HG03280 (cell line): ENCODE measurements around the gene GNA14.
"Not testable (repeated sequence)": the region's sequence is repeated elsewhere in the genome, so short reads cannot be mapped to it uniquely, and the experiment has no call there.

ENCODE experiments used
- ATAC-seq: cut with Tn5 transposase; IDR thresholded peaks from one replicate; pipeline ENCODE4 v1.9.1; 2021; ENCODE audit warnings: mild to moderate bottlenecking, moderate library complexity; ENCODE audit not compliant: unreplicated experiment

Gene GNA14

DNA sequence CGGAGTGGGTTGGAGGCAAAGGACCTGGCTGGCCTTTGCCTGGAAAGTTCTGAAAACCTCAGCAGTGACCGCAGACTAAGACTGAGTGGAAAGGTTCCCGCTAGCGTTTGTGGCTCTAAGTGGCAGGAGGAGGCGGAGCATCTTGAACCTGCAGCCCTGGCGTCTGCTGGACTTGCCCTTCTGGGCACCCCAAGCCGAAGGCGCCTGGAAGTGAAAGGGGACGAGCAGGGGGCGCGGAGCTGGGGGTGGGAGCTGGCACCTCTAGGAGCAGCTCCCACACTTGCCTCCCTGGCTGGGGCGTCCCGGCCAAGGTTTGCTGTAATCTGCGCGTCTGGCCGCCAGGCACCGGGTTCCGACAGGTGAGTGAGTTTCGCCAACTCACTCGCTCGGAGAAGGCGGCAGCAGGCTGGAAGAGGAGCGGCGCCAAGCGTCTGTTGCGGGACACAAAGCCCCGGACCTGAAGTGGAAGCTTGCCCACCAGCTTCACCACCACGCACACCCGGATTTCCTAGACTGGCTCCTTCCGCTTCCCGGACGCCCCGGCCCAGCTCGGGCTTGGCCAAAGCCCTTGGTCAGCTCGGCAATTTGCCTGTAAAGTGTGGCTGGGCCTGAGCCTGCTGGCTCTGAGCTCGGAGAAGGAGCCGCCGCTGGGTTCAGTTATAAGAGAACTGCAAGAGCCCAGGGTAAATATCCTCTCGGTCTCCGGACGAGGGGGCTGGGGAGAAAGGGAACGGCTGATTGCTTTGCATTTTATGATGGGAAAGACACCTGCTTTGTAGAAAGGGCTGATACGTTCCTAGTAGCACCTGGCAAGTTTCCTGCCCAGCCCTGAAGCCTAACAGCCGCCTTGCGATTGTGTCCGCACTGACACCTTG lies at the start of gene GNA14:
GNA14 (minus strand) TSS at position 89 of the 875 bp plus-strand sequence. CDS start 529 bp downstream, outside the sequence.
- ATAC-seq: no peak

DNA sequence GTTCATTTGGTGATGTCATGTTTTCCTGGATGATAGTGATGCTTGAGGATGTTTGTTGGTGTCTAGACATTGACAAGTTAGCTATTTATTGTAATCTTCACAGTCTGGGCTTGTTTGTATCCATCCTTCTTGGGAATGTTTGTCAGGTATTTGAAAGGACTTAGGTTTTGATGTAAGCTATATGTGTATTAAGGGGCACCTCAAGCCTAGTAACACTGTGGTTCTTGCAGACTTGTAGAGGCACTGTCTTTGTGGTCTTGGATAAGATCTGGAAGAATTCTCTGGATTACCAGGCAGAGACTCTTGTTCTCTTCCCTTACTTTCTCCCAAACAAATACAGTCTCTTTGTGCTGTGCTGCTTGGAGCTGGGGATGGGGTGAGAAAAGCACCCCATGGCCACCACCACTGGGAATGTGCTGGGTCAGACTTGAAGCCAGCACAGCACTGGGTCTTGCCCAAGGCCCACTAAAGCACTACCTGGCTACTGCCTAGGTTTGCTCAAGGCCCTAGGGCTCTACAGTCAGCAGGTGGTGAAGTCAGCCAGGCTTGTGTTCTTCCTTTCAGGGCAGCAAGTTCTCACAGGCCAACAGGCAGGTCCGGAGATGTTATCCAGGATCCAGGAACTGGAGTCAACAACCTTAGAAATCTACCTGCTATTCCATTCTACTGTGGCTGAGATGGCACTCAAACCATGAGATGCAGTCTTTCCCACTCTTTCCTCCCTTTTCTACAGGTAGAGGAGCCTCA lies 49.3 kb upstream of the GNA14 start:
- no peak for ATAC-seq

DNA sequence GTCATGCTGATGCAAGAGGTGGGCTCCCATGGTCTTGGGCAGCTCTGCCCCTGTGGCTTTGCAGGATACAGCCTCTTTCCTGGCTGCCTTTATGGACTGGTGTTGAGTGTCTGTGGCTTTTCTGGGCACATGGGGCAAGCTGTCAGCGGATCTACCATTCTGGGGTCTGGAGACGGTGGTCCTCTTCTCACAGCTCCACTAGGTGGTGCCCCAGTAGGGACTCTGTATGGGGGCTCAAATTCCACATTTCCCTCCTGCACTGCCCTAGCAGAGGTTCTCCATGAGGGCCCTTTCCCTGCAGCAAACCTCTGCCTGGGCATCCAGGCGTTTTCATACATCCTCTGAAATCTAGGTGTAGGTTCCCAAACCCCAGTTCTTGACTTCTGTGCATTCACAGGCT lies 42.6 kb upstream of the GNA14 start:
- ATAC-seq: not testable (repeated sequence)

- not testable (repeated sequence) for ATAC-seq
Measured at GRCh38 chr9:77690119-77690518, 42.0 kb upstream of the GNA14 start.

DNA sequence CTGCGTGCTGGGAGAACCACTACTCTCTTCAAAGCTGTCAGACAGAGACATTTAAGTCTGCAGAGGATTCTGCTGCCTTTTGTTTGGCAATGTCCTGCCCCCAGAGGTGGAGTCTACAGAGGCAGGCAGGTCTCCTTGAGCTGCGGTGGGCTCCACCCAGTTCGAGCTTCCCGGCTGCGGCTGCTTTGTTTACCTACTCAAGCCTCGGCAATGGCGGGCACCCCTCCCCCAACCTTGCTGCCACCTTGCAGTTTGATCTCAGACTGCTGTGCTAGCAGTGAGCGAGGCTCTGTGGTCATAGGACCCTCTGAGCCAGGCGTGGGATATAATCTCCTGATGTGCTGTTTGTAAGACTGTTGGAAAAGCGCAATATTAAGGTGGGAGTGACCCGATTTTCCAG lies 39.6 kb upstream of the GNA14 start:
- ATAC-seq: not testable (repeated sequence)

DNA sequence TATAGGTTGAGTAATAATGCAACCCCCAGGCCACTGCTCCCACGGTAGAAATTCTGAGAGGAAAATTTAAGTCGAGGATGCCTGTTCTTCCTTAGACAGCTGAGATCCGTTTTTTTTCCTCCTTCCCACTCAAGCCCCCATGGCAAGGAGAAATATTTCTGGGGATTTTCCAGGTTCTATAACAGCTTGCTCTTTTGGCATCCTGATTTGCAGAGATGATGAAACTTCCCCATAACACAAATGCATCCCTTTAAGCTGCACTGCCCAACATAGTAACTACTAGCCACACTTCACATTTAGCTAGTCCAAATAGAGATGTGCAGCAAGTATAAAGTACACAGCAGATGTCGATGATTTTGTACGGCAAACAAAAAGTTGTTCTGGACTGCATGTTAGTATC lies 32.5 kb upstream of the GNA14 start:
- ATAC-seq: no peak

DNA sequence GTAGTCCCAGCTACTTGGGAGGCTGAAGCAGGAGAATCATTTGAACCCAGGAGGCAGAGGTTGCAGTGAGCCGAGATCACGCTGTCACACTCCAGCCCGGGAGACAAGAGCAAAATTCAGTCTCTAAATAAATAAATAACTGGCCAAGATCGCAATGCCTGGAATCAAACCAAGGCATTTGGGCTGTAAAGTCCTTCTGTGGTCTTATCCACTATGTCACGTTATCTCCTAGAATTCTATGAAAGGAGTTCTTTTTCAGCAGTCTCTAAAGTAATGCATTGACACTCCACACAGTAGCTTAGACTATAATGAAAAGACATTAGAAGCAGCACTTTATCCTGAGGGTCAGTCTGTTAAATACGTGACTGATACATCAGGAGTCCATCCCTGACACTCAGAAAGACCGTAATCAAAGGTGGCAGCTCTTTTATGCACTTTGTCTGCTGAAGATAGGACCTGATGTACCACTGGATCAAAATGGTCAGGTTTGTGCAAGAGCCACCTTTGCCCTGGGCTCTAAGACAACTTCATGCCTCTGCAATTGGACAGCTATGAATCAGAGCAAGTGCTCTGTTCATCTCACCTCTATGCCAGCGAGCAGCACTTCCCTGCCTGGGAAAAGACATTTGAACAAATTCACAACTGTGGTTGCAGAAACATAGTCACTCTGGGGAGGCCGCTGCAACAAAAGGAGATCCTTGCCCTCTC lies 31.7 kb upstream of the GNA14 start:
- ATAC-seq: no peak

DNA sequence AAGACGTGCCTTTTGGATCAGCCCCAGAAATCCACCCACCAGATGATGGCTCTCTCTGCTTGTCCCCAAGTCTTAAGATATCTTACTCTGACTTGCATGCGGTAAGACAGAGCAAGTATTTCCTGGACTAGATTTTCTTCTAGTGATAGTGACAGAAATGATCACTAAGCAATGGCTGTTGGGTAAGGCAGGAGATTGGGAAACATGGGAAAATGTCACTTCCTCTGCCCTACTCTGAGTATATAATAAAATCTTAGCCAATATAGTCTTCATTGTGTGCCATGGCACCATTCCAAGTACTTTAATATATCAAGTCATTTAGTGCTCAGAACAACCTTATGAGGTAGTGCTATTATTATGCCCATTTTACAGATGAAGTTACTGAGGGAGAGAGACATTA lies 31.0 kb upstream of the GNA14 start:
- ATAC-seq: no peak

DNA sequence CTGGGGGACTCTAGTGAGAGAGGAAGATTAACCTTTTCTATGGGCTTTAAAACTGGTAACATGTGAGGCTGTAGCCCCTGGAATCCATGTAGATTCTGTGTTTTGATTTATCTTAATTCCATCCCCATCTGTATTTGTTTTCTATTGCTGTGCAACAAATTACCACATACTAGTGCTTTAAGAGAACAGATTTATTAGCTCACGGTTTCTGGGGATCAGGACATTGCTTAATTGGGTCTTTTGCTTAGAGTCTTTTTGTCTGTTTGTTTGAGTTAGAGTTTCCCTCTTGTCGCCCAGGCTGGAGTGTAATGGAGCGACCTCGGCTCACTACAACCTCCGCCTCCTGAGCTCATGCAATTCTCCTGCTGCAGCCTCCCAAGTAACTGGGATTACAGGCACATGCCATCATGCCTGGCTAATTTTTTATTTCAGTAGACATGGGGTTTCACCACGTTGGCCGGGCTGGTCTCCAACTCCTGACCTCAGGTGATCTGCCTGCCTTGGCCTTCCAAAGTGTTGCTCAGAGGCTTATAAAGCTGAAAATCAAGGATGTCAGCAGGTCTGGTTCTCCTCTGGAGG lies 29.9 kb upstream of the GNA14 start:
- ATAC-seq: no peak

DNA sequence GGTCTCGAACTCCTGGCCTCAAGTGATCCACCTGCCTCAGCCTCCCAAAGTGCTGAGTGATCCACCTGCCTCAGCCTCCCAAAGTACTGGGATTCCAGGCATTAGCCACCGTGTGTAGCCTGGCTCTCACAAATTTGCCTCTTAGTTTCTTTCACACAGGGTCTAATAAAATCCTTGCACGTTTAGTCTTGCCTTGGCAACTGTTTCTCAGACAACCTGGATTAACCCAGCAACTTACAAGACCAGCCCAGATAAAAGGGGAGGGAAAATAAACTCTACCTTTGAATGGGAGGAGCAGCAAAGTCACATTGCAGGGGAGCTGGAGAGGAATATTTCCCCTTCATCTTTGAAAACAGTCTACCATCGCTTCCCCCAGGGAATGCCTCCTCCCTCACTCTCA lies 29.3 kb upstream of the GNA14 start:
- no peak for ATAC-seq

DNA sequence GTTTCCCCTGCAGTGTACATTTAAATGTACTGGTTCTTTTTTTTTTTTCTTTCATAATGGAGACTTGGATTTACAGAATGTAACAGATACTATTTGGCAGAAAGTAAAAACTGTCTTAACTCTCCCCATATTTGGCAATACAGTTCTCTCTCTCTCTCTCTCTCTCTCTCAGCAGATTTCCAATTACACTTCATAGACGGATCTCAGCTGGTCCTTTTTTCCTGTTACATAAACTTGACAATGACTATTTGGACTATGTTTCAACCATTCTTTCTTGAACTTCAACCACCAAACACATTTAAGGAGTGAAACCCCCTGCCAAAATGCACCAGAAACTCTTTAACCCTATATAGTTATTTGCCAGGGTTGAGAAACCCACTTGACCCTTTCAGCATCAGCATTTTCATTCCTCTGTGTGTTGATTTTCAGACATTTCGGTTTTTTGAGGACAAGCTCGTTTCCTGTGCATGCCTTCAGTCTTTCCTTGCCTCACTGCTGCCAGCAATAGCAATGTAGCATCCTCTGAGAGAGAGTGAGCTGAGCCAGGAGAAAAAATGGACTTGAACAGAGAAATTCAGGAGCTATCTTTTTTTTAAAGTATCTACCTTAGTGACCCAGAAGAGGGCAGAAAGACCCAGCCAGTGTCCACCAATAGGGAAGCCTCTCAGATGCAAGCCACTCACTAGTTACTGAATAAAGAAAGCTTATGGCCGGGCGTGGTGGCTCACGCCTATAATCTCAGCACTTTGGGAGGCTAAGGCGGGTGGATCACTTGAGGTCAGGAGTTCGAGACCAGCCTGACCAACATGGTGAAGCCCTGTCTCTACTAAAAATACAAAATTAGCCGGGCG lies 26.0 kb upstream of the GNA14 start:
- no peak for ATAC-seq

- no peak for ATAC-seq
Measured at GRCh38 chr9:77672183-77672582, 24.1 kb upstream of the GNA14 start.

DNA sequence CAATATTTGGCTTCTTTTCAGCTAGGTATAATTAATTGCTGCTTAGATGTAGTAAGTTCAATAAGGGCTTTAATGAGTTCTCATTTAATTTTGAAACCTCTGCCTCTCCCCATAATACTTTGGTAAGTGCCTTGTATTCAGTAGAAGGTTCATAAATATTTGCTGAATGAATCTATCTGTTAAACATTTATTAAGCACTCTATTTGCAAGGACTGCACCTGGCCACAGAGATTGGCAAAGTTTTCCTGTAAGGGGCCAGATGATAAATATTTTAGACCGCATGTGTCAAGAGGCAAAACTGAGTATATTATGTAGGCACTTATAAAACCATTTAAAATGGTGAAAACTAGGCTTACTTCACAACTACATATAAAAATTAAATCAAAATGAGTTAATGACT lies 19.0 kb upstream of the GNA14 start:
- no peak for ATAC-seq

GRCh38 chr9:77663754-77664153 lies 15.6 kb upstream of the GNA14 start:
- ATAC-seq: no peak

DNA sequence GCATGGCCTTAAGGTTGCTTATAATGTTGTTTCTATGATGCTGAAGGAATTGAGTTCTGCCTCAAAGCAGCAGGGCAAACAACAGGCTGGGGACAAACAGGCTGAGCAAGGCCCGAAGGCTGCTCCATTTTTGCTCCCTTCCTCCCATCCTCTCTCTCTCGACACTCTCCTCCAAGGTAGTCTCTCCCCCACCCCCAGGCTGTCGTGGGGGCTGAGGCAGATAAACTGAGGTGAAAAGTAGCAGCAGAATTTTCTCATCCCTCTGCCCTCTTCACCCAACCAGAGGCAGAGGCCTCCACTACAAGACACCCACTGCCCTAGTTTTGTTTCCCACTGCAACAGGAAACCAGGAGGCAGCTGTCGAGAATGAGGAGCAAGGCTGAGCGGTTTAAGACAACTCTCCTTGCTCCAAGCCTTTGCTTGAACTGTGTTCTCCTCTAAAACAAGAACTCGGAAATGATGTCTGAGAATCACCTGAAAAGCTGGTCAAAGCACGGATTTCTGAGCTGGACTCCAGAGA lies 13.5 kb upstream of the GNA14 start:
- ATAC-seq: no peak

- no peak for ATAC-seq
Measured at GRCh38 chr9:77659926-77660325, 11.8 kb upstream of the GNA14 start.

DNA sequence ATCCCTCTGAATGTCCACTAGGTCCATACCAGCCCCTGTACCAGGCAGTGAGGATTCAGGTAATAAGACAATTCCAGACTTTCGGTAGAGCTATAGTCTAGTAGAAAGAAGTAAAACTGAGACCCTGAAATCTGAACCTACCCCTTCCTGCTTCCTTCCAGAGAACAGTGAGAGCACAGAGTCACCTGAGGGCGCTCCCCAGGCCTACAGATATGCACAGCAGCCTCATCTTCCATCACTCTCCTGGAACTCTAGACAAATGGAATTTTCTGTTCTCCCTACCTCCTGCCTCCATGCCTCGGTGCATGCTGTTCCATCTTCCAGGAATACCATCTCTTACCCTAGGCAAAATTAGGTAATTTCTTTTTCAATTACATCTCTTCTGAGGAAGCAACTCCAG lies 3.1 kb upstream of the GNA14 start:
- no peak for ATAC-seq

- ATAC-seq: no peak
Measured at GRCh38 chr9:77649109-77649812, 1.1 kb upstream of the GNA14 start.
